Measurements from ENCODE around the gene CDCA3. TPM values are rescaled to one million over a fixed set of nuclear protein-coding genes. Genes with fewer than 3 reads are reported as not detected.

Gene CDCA3
- total and polyA plus RNA-seq, 2 donors (not counting 1 experiment from before 2014, with no cell fraction given): 1.6 to 2.3 TPM

GRCh38 chr12:6851921-6852650, 1.0 kb upstream of the CDCA3 start, which contains the start of gene USP5:
Gene USP5, plus strand, starts transcription at chr12:6852150. Its CDS starts 30 bp downstream, at chr12:6852180.
- Histone ChIP-seq H3K36me3 (replicated peaks in 1 of 2; ENCODE audit: control extremely low read depth in 1 of 2, control insufficient read depth in 1 of 2, extremely low read depth in 1 of 2, insufficient read depth in 2 of 2, low read length in 1 of 2) (peaks cover 0 to 25% of the 10 kb centered on the region in 2 experiments), H3K27ac (ENCODE audit: low read length in 2 of 2) (peak within 1 kb of the TSS; percentile 91), H4K20me1 (ENCODE audit: control insufficient read depth, insufficient read depth, low read length, poor library complexity, severe bottlenecking) (peaks cover 5% of the 10 kb centered on the region), H3K4me1 (ENCODE audit: control insufficient read depth in 2 of 2, insufficient read depth in 2 of 2, low read length in 2 of 2) (peaks cover 6 to 23% of the 10 kb centered on the region in 2 donors), H3K9ac (ENCODE audit: low read length) (peak within 1 kb of the TSS; percentile 87), H3K79me2 (ENCODE audit: control insufficient read depth, insufficient read depth, low read length) (peaks cover 39% of the 10 kb centered on the region), H3K4me3 (ENCODE audit: control extremely low read depth in 1 of 5, extremely low read depth in 1 of 5, insufficient read depth in 1 of 5, low read depth in 2 of 5, low read length in 4 of 5) (peak within 1 kb of the TSS; percentile 85 to 98 (median 92)), H2AFZ (ENCODE audit: insufficient read depth, low read depth, low read length, poor library complexity, severe bottlenecking) (peak within 1 kb of the TSS; percentile 80), H3K27me3 (replicated peaks in 1 of 4; ENCODE audit: control extremely low read depth in 1 of 4, control insufficient read depth in 3 of 4, insufficient read depth in 4 of 4, low read length in 3 of 4) (no peaks in the 10 kb centered on the region), H3K4me2 (replicated peaks; ENCODE audit: low read depth, low read length, poor library complexity, severe bottlenecking) (peak within 1 kb of the TSS; percentile 87), H3K9me3 (ENCODE audit: control extremely low read depth in 1 of 3, control insufficient read depth in 2 of 3, insufficient read depth in 1 of 3, low read length in 2 of 3) (no peaks in the 10 kb centered on the region)
- no peaks in the 10 kb centered on the region for H3K27me3 Mint-ChIP-seq
- peak; percentile 76 for ATAC-seq (ENCODE audit: low read depth)
- WGBS (ENCODE audit: insufficient coverage): under 1% methylated on average over 65 of the region's 65 CpGs
- H3K4me3 Mint-ChIP-seq: peak within 1 kb of the TSS; percentile 92
- peak; percentile 100 for DNase-seq
- H3K4me1 Mint-ChIP-seq: peaks cover 23% of the 10 kb centered on the region
- TF ChIP-seq CTCF (IDR thresholded peaks at IDR 0.05) (no peak), EZH2 (IDR thresholded peaks at IDR 0.05; ENCODE audit: borderline replicate concordance, insufficient read depth, low read depth, low read length, poor library complexity, severe bottlenecking) (no peak)
- intact Hi-C loops (cut with micrococcal nuclease): loop anchor here (1.0 to 5.0 kb wide), 12 partner anchors 15 to 295 kb away; partner anchors contain the start of genes CHD4, COPS7A, IFFO1 and LPCAT3
- H3K9me3 Mint-ChIP-seq (ENCODE audit: insufficient read depth): no peaks in the 10 kb centered on the region
- POLR2A ChIA-PET: interaction anchor here (0.5 to 5.3 kb wide), 22 partner anchors 9 to 382 kb away, joined by 3 to 49 read pairs (median 4); partner anchors contain the start of genes C12orf57, COPS7A, LPCAT3 and LRRC23
- H3K27ac Mint-ChIP-seq: peak within 1 kb of the TSS; percentile 93
- CTCF ChIA-PET: interaction anchor here (0.8 to 6.7 kb wide), 18 partner anchors 9 to 314 kb away, joined by 3 to 136 read pairs (median 4); partner anchors contain the start of genes C1RL, COPS7A, GNB3 and MLF2

Measured in B cell (primary cell).